Upper lobe of left lung (tissue), 4 donors: ENCODE results near the gene HAO2.

Experiments
- EP300 ChIP-seq, 4 donors: sonication (generic); formaldehyde crosslinking; IDR thresholded peaks; one replicate each; pipeline ENCODE4 v1.5.1; 2017; ENCODE audit warnings: antibody characterized with exemption in 4 of 4, control low read depth in 2 of 4
- POLR2A ChIP-seq, 4 donors: fragments of 450-650 bp; IDR thresholded peaks; one replicate each; pipeline ENCODE4 v1.5.1; 2016 to 2017; ENCODE audit warnings: antibody characterized with exemption in 4 of 4, mild to moderate bottlenecking in 2 of 4
- POLR2AphosphoS5 ChIP-seq, 2 donors: sonication (generic); formaldehyde crosslinking; IDR thresholded peaks; one replicate each; pipeline ENCODE4 v1.5.1; 2017; ENCODE audit warnings: antibody characterized with exemption in 2 of 2
- TF ChIP-seq, protein P1 (sequence below), 6 experiments: fragments of 450-650 bp in 4 of 6; fragments of 200-600 bp in 2 of 6; sonication (generic) in 2 of 6; IDR thresholded peaks; one replicate each; pipeline ENCODE4 v1.5.1; 2016 to 2019; ENCODE audit warnings: antibody characterized with exemption in 6 of 6

DNA sequence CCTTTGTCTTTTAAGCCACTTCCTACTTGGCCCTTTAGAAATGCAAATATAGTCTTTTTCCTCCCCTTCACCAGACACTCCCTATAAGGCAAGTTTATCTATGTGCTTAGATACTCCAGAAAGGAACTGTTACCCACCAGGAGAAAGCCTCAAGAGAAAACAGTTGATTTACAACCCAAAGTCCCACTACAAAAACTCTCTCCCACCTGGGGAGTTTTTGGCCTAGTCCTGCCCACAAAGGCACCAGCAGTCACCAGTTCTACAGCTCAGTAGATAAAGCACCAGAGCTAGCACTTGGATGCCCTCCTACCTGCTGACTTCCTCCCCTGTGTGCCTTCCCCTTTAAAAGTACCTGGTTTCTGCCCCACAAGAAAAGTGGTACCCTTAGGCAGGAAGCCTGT, 27.7 kb upstream of the HAO2 start:
- TF ChIP-seq, protein P1, sequence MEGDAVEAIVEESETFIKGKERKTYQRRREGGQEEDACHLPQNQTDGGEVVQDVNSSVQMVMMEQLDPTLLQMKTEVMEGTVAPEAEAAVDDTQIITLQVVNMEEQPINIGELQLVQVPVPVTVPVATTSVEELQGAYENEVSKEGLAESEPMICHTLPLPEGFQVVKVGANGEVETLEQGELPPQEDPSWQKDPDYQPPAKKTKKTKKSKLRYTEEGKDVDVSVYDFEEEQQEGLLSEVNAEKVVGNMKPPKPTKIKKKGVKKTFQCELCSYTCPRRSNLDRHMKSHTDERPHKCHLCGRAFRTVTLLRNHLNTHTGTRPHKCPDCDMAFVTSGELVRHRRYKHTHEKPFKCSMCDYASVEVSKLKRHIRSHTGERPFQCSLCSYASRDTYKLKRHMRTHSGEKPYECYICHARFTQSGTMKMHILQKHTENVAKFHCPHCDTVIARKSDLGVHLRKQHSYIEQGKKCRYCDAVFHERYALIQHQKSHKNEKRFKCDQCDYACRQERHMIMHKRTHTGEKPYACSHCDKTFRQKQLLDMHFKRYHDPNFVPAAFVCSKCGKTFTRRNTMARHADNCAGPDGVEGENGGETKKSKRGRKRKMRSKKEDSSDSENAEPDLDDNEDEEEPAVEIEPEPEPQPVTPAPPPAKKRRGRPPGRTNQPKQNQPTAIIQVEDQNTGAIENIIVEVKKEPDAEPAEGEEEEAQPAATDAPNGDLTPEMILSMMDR (IDR thresholded peaks at IDR 0.05) = no peak
- TF ChIP-seq POLR2AphosphoS5 (IDR thresholded peaks at IDR 0.05) (no peak), POLR2A (IDR thresholded peaks at IDR 0.05) (no peak), EP300 (IDR thresholded peaks at IDR 0.05) (no peak)
